GM19023 (cell line): ENCODE measurements around the gene ASCL2.
"Not testable (repeated sequence)": the region's sequence is repeated elsewhere in the genome, so short reads cannot be mapped to it uniquely, and the experiment has no call there.

Experiments used
- ATAC-seq: cut with Tn5 transposase; IDR thresholded peaks from one replicate; pipeline ENCODE4 v1.9.1; 2021; ENCODE audit warnings: mild to moderate bottlenecking, moderate library complexity; ENCODE audit not compliant: unreplicated experiment

The ASCL2 gene

DNA sequence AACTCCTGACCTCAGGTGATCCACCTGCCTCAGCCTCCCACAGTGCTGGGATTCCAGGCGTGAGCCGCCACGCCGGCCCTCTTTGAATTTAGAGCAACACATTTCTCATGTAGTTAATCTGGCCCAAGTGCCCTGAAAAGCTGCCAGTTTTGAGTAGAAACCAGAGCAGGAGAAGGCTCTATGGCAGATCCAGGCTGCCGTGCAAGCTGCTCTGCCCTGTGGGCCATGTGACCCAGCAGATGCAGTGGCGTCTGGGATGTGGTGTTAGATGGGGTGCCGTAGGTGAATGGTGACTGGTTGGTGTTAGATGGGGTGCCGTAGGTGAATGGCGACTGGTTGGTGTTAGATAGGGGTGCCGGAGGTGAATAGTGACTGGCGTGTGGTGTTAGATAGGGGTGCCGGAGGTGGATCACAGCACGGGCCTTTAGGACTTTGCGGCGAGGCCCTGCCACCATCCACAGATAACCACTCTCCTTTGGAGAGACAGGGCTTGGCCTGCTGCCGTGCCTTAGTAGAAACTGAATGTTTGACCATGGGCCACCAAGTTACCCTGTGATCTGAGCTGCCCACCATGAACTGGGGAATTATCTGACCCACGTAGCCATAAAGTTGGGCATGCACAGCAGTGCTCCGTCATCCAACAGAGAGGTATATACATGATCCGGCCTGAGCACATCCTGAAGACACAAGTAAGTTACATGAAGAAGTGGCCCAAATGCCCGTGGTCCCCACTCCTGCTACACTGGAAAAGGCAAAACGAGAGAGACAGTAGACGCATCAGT, 32.7 kb downstream of the ASCL2 start:
- no peak for ATAC-seq

DNA sequence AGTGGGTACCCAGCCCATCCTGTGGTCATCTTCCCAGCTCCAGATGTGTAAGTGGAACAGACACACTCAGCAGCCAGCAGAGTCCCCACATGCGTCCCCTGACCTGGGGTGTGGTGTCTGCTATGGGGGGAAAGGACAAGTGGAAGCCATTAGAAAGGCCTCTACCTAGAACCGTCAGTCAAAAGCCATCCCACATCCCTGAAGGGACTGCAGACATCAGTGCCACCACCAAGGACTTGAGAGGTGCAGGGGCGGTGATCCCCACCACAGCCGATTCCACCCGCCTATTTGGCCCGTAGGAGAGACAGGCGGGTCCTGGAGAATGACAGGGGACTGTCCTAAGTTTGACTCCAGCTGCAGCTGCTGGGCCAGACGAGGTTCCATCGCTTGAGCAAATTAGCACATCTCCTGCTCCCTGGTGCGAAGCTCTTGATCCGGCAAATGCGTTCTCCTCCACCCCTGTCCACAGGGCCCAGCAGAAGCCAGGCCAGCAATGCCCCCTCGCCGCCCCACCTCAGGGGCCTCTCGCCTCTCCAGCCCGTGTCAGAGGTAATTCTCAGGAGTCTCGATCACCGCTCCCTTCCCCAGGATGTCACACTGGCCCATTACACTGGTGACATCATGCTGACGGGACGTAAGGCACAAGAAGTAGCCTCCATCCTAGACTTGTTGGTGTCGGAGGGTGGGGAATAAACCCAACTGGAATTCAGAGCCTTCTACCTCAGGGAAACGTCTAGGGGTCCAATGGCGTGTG, 33.8 kb downstream of the ASCL2 start:
- not testable (repeated sequence) for ATAC-seq

DNA sequence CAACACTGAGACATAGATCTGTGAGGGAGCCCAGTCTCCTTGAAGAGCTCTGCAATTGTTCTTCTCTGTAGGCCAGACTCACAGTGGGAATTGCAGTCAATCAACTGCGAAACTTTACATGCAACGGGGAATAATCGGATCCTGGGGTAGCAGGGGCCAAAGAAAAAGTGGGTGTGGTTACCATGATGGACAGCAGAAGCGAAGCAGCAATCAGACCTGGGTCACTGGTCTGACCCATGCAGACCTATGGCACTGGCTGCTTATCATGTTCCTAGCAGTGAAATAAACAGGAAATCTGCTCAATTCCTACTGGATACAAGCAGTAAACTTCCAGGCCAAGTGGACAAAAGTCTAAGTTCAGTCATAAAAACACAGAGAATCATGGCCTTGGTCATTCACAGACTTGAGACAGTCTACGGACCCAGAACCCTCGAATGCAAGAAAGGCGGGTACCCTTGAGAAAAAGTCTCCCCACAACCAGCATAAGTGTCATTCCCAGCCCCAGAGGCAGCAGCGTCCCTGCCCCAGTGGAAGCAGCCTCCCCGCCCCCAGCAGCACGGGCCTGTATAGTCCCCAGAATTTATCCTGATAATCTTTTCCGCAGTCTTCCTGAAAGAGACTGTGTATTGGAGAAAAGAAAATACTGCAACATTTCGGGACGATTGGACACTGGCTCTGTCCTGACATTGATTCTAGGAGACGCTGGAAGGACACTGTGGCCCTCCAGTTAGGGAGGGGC, 34.6 kb downstream of the ASCL2 start:
- ATAC-seq, result no peak

GRCh38 chr11:2234963-2235362, 35.4 kb downstream of the ASCL2 start:
- ATAC-seq, result no peak

DNA sequence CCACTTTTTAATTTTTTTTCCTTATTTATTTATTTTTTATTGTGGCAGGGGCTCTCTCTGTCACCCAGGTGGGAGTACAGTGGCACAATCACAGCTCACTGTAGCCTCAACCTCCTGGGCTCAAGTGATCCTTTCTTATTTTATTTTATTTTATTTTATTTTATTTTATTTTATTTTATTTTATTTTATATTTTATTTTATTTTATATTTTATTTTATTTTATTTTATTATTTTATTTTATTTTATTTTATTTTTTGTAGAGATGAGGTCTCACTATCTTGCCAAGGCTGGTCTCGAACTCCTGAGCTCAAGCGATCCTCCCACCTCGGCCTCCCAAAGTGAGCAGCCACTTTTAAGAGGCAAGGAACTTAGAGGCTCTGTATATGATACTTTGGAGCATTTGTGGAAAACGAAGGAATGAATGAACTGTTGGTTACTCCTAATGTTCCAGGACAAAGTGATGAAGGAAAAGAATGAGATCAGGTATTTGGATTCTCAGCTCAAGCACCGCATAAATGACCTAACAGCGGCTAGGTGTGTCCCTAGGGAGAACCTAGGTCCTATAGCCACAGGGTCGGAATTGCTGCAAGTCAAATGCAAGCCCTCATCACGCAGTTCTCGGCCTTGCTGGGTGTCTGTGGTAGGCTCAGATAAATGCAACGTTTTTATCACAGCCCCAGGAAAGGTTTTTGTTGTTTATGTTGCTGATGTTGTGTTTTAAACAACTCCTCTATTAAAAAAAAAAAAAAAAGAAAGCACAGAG, 36.5 kb downstream of the ASCL2 start:
- no peak for ATAC-seq

- no peak for ATAC-seq
Measured at GRCh38 chr11:2229713-2230297, 40.6 kb downstream of the ASCL2 start.

- ATAC-seq, result no peak
Measured at GRCh38 chr11:2224254-2224653, 46.1 kb downstream of the ASCL2 start.

DNA sequence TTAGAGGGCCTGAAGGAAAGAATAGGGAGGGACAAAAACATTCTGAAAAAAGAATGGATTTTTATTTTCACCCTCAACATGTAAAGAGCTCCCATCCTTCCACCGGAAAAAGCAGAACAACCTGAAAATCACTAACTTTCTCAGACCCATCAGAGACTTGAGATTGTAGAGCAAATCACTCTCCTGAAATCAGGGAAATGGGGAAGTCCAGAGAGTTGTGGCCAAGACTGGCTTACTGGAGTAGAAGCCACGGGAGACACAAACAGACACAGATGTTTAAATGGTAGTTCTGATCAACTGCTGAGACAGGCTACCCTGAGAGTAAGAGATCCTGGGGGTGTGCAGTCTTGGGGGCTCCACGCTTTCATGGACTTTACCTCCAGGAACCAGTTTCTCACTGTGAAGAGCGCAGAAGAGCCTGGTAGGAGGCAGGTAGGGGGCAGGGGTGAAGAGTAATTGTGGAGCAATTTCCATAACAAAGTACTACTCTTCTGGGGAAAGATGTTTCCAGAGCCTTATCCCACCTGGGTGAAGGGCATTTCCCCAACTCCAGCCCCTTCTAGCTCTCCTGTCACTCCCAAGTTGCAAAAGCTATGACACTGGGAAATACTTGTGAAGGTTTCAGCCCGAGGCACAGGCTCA, 47.1 kb downstream of the ASCL2 start:
- no peak for ATAC-seq

- no peak for ATAC-seq
Measured at GRCh38 chr11:2222451-2222850, 47.9 kb downstream of the ASCL2 start.

- ATAC-seq, result no peak
Measured at GRCh38 chr11:2221591-2221990, 48.8 kb downstream of the ASCL2 start.

DNA sequence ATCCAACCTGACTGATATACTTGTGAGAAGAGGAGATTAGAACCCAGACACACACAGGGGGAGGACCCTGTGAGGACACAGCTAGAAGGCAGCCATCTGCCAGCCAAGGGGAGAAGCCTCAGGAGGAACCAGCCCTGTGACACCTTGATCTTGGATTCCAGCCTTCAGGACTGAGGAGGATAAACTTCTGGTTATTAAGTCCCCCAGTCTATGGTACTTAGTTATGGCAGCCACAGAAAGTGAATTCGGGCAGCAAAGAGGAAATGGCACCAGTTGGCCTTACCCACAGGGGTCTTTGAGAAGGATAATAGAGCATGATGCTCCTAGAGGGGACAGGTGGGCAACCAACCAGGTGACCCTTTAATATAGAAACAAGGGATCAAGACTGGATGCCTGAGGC, 49.4 kb downstream of the ASCL2 start:
- no peak for ATAC-seq

DNA sequence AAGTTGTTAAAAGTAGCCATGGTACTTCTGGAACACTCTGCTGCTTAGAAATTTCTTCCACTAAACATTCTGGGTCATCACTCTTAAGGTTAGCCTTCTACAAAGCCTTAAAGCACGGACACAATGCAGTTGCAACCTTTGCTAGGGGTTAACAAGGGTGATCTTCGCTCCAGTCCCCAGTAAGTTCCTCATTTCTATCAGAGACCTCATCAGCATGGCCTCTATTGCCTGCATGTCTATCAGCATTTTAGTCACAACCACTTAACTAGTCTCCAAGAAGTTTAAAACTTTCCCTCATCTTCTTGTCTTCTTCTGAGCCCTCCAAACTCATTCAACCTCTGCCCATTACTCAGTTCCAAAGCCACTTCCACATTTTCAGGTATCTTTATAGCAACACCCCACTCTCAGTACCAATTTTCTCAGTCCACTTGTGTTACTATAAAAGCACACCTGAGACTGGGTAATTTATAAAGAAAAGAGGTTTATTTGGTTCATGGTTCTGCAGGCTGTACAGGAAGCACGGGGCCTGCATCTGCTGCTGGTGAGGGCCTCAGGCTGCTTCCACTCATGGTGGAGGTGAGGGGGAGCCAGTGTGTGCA, 50.1 kb downstream of the ASCL2 start:
- ATAC-seq, result no peak

- ATAC-seq, result no peak
Measured at GRCh38 chr11:2219318-2220017, 50.9 kb downstream of the ASCL2 start.
